ENCODE data around the gene ARID4A. TPM values are rescaled to one million over a fixed set of nuclear protein-coding genes. Genes with fewer than 3 reads are reported as not detected.

Gene ARID4A
- polyA plus RNA-seq, 2 donors: 4.2 to 7.1 TPM

DNA sequence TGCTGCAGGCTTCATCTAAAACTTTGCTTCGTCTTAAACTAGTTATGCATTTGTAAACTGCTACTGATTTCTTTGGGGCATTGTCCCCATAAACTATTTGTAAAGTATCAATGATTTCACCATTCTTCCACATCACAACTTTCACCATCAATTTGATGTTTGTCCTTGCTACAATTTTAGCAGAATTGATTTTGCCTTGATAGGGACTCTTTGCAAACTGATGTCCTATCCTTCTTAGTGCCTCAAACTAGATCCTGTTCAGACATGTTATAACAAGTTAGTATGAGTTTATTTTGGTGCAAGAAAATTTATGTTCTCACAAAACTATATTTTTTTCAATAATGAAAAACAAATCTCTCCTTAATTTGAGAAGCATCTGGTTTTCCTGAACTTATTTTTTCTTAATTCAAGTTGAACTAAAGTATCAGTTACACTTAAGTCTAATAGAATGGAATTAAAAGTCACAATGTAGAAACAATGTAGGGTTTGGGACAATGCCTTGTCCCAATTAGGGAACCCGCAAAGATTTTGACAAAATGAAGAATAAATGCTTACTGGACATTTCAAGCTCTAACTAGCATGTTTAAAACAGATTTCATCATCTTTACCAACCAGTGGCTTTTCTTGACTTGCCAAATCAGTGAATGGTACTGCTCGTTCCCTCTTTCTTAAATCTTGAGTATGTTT is 10.1 kb upstream of the ARID4A start:
- 71 to 76% methylated on average over 3 of the region's 3 CpGs for WGBS, 2 donors
- Histone ChIP-seq H3K4me1 (ENCODE audit: control insufficient read depth in 2 of 2, insufficient read depth in 2 of 2, low read length in 1 of 2) (no peaks in the 10 kb centered on the region), H3K27ac (ENCODE audit: low read depth in 2 of 2, low read length in 1 of 2) (no peak overlapping the region), H3K27me3 (ENCODE audit: control insufficient read depth in 1 of 2, insufficient read depth in 2 of 2, low read length in 2 of 2) (no peaks in the 10 kb centered on the region), H3K9me3 (ENCODE audit: control insufficient read depth in 2 of 2, insufficient read depth in 1 of 2, low read depth in 1 of 2, low read length in 1 of 2) (no peaks in the 10 kb centered on the region), H3K36me3 (ENCODE audit: control insufficient read depth in 2 of 2, insufficient read depth in 2 of 2, low read length in 1 of 2) (peaks cover 2 to 10% of the 10 kb centered on the region in 2 donors), H3K4me3 (ENCODE audit: low read depth in 1 of 2, low read length in 2 of 2) (no peak overlapping the region)

DNA sequence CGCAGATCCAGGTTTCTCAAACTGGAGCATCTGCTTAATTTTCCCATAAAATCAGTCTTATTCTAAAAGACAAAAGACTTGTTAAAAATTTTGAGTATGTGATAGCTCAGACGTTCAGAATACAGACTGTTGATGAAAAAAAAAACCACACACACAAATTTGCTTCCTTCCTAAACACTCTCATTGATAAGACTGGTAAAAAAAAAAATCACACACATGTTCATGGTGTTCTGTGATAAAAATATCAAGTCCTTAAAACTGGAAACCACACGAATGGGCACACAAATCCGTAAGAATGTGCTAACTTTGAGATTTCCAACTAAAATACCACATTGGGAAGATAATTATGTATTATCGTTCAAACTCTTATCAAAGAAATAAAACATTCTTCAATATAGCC is 6.7 kb upstream of the ARID4A start:
- Histone ChIP-seq H3K4me3 (ENCODE audit: low read depth in 1 of 2, low read length in 2 of 2) (no peak overlapping the region), H3K9me3 (ENCODE audit: control insufficient read depth in 2 of 2, insufficient read depth in 1 of 2, low read depth in 1 of 2, low read length in 1 of 2) (no peaks in the 10 kb centered on the region), H3K27me3 (ENCODE audit: control insufficient read depth in 1 of 2, insufficient read depth in 2 of 2, low read length in 2 of 2) (no peaks in the 10 kb centered on the region), H3K4me1 (ENCODE audit: control insufficient read depth in 2 of 2, insufficient read depth in 2 of 2, low read length in 1 of 2) (peaks cover 0 to 3% of the 10 kb centered on the region in 2 donors), H3K36me3 (ENCODE audit: control insufficient read depth in 2 of 2, insufficient read depth in 2 of 2, low read length in 1 of 2) (peaks cover 5 to 10% of the 10 kb centered on the region in 2 donors), H3K27ac (ENCODE audit: low read depth in 2 of 2, low read length in 1 of 2) (no peak overlapping the region)
- WGBS, 2 donors: 69 to 72% methylated on average over 5 of the region's 5 CpGs

DNA sequence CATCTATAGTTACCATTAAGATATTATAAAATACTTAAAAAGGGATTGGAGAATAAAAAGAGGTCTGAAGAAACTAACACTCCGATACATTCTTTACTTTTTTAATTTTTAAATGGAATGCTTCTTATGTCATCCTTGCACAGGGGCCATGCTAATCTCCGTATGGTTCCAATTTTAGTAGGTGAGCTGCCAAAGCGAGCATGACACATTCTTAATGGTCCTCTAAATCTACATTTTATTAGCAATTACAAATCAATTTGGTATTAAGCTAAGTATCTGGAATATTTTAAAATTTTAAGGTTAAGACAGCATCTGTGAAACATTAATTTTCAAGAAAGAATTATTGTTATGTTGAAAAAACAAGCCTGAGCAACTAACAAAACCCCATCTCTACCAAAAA is 6.2 kb upstream of the ARID4A start:
- Histone ChIP-seq H3K27me3 (ENCODE audit: control insufficient read depth in 1 of 2, insufficient read depth in 2 of 2, low read length in 2 of 2) (no peaks in the 10 kb centered on the region), H3K36me3 (ENCODE audit: control insufficient read depth in 2 of 2, insufficient read depth in 2 of 2, low read length in 1 of 2) (peaks cover 5 to 10% of the 10 kb centered on the region in 2 donors), H3K4me3 (ENCODE audit: low read depth in 1 of 2, low read length in 2 of 2) (no peak overlapping the region), H3K27ac (ENCODE audit: low read depth in 2 of 2, low read length in 1 of 2) (no peak overlapping the region), H3K4me1 (ENCODE audit: control insufficient read depth in 2 of 2, insufficient read depth in 2 of 2, low read length in 1 of 2) (peaks cover 0 to 3% of the 10 kb centered on the region in 2 donors), H3K9me3 (ENCODE audit: control insufficient read depth in 2 of 2, insufficient read depth in 1 of 2, low read depth in 1 of 2, low read length in 1 of 2) (no peaks in the 10 kb centered on the region)
- 80 to 84% methylated on average over 3 of the region's 3 CpGs for WGBS, 2 donors

DNA sequence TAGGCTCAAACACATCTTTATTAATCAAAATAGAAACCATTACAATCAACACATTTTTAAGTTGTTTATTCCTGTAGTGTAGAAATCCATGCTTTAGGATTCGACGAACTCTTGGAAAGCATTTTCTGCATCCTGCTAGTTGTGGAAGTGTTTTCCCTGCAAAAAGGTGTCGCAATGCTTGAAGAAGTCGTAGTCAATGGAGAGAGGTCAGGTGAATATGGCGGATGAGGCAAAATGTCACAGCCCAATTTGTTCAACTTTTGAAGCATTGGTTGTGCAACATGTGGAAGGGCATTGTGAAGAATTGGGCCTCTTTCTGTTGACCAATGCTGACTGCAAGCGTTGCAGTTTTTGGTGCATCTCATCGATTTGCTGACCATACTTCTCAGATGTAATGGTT is 4.2 kb upstream of the ARID4A start:
- Histone ChIP-seq H3K4me3 (ENCODE audit: low read depth in 1 of 2, low read length in 2 of 2) (no peak overlapping the region), H3K9me3 (ENCODE audit: control insufficient read depth in 2 of 2, insufficient read depth in 1 of 2, low read depth in 1 of 2, low read length in 1 of 2) (no peaks in the 10 kb centered on the region), H3K4me1 (ENCODE audit: control insufficient read depth in 2 of 2, insufficient read depth in 2 of 2, low read length in 1 of 2) (peaks cover 0 to 3% of the 10 kb centered on the region in 2 donors), H3K27ac (ENCODE audit: low read depth in 2 of 2, low read length in 1 of 2) (no peak overlapping the region), H3K27me3 (ENCODE audit: control insufficient read depth in 1 of 2, insufficient read depth in 2 of 2, low read length in 2 of 2) (no peaks in the 10 kb centered on the region), H3K36me3 (ENCODE audit: control insufficient read depth in 2 of 2, insufficient read depth in 2 of 2, low read length in 1 of 2) (peaks cover 5 to 8% of the 10 kb centered on the region in 2 donors)
- 96 to 98% methylated on average over 7 of the region's 7 CpGs for WGBS, 2 donors

DNA sequence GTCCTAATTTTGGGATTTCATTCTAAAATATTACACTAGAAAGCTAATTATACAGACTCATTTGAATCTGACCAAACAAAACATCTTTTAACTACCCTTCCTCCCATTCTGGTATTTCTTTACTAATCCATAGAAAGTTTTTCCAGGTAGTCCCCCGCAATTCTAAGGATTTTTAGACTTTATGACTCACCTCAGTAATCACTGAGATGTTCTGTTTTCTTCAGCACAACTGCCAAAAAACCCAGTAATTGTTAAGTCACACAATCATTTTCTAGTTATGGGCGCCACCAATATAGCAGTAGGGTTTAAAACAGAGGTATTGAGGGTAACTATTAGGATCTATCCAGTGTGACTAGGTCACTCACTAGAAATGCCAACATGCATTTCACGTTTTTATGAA is 1.6 kb upstream of the ARID4A start:
- 2% methylated on average over 3 of the region's 3 CpGs for WGBS, 2 donors
- Histone ChIP-seq H3K4me1 (ENCODE audit: control insufficient read depth in 2 of 2, insufficient read depth in 2 of 2, low read length in 1 of 2) (peaks cover 0 to 3% of the 10 kb centered on the region in 2 donors), H3K27ac (ENCODE audit: low read depth in 2 of 2, low read length in 1 of 2) (no peak overlapping the region), H3K36me3 (ENCODE audit: control insufficient read depth in 2 of 2, insufficient read depth in 2 of 2, low read length in 1 of 2) (peaks cover 3 to 5% of the 10 kb centered on the region in 2 donors), H3K9me3 (ENCODE audit: control insufficient read depth in 2 of 2, insufficient read depth in 1 of 2, low read depth in 1 of 2, low read length in 1 of 2) (no peaks in the 10 kb centered on the region), H3K27me3 (ENCODE audit: control insufficient read depth in 1 of 2, insufficient read depth in 2 of 2, low read length in 2 of 2) (no peaks in the 10 kb centered on the region), H3K4me3 (ENCODE audit: low read depth in 1 of 2, low read length in 2 of 2) (peak overlapping the region in 1 of 2 donors; percentile 91)

DNA sequence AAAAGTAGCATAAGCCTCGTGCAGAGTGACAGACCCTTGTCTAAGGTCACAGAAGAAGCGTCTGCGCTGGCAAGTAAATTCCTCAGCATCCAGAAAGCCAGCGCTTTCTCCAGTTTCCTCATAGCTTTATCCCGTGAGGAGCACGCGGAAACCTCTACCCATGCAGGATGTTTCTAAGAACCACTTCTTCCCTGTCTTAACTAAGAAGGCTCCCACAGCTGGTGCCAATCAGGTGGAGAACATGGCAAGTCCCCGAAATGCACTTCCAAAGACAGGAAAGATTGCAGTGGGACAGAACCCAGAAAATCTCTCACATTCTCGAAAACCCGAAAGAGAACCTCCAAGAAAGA is 968 bp upstream of the ARID4A start:
- peaks cover 0 to 3% of the 10 kb centered on the region in 2 donors for H3K4me1 ChIP-seq (ENCODE audit: control insufficient read depth in 2 of 2, insufficient read depth in 2 of 2, low read length in 1 of 2)
- H3K27me3 ChIP-seq (ENCODE audit: control insufficient read depth in 1 of 2, insufficient read depth in 2 of 2, low read length in 2 of 2): no peaks in the 10 kb centered on the region
- peak overlapping the region; percentile 96 to 100 for H3K27ac ChIP-seq (ENCODE audit: low read depth in 2 of 2, low read length in 1 of 2)
- peak overlapping the region; percentile 58 to 91 for H3K4me3 ChIP-seq (ENCODE audit: low read depth in 1 of 2, low read length in 2 of 2)
- WGBS, 2 donors: 0 to 1% methylated on average over 10 of the region's 10 CpGs
- H3K36me3 ChIP-seq (ENCODE audit: control insufficient read depth in 2 of 2, insufficient read depth in 2 of 2, low read length in 1 of 2): peaks cover 3 to 5% of the 10 kb centered on the region in 2 donors
- no peaks in the 10 kb centered on the region for H3K9me3 ChIP-seq (ENCODE audit: control insufficient read depth in 2 of 2, insufficient read depth in 1 of 2, low read depth in 1 of 2, low read length in 1 of 2)

DNA sequence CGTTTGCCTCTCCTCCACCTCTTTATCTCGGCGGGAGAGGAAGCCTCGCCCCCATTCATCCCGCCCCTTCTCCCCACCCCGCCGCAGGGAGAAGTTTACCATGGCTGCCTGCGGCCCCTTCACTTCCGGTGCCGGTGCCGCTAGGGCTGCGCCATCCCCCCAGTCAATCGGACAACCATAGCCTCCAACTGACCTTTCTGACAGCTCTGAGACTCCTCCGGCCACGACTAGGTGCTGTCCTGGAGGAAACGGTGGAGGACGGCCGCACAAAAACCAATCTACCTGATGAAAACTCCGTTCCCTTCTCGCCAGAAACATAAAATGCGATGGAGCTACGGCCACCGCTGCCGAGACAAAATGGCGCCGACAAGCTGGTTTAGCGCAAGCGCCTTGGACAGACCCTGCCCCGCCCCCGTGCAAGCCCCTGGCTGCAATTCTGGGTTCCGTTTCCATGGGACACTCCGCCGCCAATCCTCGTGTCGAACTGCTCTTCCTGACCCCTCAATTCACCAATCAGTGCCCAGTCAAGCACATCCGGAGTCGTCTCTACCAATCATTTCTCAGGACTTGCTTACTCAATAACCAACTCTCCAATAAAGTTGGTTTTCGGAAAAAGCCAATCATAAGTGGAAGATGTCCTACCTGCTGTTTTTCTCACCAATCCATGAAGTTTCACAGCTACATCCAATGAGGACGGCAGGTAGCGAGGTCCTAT is 436 bp upstream of the ARID4A start:
- Histone ChIP-seq H3K4me1 (ENCODE audit: control insufficient read depth in 2 of 2, insufficient read depth in 2 of 2, low read length in 1 of 2) (peaks cover 0 to 3% of the 10 kb centered on the region in 2 donors), H3K9me3 (ENCODE audit: control insufficient read depth in 2 of 2, insufficient read depth in 1 of 2, low read depth in 1 of 2, low read length in 1 of 2) (no peaks in the 10 kb centered on the region), H3K27ac (ENCODE audit: low read depth in 2 of 2, low read length in 1 of 2) (peak overlapping the region; percentile 98 to 100), H3K36me3 (ENCODE audit: control insufficient read depth in 2 of 2, insufficient read depth in 2 of 2, low read length in 1 of 2) (peaks cover 3 to 5% of the 10 kb centered on the region in 2 donors), H3K27me3 (ENCODE audit: control insufficient read depth in 1 of 2, insufficient read depth in 2 of 2, low read length in 2 of 2) (no peaks in the 10 kb centered on the region), H3K4me3 (ENCODE audit: low read depth in 1 of 2, low read length in 2 of 2) (peak overlapping the region; percentile 86 to 91)
- WGBS, 2 donors: 0 to 1% methylated on average over 40 of the region's 40 CpGs

DNA sequence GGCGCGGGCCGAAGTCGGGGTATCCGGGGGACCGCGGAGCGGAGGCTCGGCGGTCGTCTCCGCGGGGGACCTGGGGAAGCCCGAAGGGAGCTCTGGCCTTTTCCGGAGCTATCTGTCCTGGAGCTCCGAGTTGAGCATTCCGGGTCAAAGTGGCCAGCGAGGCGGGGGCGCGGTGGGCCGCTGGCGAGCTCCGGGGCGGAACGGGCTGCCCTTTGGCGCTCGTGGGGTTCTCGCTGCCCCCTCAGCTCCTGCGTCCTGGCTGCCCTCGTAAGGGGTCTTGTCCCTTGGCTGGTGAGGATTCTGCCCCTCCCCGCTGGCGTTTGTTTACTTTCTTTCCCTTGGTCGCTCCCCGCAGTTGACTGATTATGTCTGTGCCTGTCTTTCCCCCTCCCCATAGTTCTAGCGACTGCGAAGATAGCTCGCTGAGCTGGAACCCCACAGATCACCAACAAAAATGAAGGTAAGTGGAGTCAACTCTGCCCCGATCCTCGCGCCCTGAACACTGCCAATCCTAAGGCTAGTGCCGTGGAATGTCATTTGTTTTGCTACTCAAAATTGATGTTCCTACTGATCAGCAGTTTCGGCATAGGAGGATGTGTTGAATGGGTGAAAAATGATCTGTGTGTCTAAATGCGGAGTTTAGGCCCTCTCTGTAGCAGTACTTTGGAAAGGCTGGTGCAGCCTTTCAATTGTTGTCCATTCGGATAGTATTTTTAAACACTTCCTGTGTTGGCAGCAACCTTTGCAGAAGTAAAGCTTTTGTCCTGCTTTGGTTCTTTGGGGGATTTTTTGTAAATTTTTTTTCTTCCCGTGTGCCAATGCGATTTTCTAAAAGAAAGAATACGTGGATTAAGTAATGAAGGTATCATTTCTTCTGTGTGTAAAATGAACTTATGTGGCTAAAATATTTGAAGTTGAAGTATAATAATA is 1.3 kb downstream of the ARID4A start:
- peaks cover 2% of the 10 kb centered on the region in 2 donors for H3K36me3 ChIP-seq (ENCODE audit: control insufficient read depth in 2 of 2, insufficient read depth in 2 of 2, low read length in 1 of 2)
- no peaks in the 10 kb centered on the region for H3K9me3 ChIP-seq (ENCODE audit: control insufficient read depth in 2 of 2, insufficient read depth in 1 of 2, low read depth in 1 of 2, low read length in 1 of 2)
- no peaks in the 10 kb centered on the region for H3K27me3 ChIP-seq (ENCODE audit: control insufficient read depth in 1 of 2, insufficient read depth in 2 of 2, low read length in 2 of 2)
- 2 to 3% methylated on average over 37 to 48 of the region's 48 CpGs for WGBS, 2 donors
- no peaks in the 10 kb centered on the region for H3K4me1 ChIP-seq (ENCODE audit: control insufficient read depth in 2 of 2, insufficient read depth in 2 of 2, low read length in 1 of 2)
- H3K4me3 ChIP-seq (ENCODE audit: low read depth in 1 of 2, low read length in 2 of 2): peak overlapping the region; percentile 86 to 91
- H3K27ac ChIP-seq (ENCODE audit: low read depth in 2 of 2, low read length in 1 of 2): peak overlapping the region; percentile 98

DNA sequence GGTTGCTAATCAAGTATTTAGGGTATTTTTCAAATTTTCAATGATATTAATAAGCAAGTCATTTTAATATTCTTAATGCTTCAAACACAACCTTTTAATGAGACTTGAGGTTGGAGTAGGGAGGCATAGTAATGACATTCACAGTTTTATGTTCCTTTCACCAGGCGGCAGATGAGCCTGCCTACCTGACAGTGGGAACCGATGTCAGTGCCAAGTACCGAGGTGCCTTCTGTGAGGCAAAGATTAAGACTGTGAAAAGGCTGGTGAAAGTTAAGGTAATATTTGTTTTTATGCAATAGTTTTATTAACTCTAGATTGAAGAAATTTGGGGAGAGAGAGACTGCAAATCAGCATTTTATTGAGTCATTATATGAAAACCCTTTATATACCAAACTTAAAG is 3.1 kb downstream of the ARID4A start:
- no peaks in the 10 kb centered on the region for H3K27me3 ChIP-seq (ENCODE audit: control insufficient read depth in 1 of 2, insufficient read depth in 2 of 2, low read length in 2 of 2)
- H3K27ac ChIP-seq (ENCODE audit: low read depth in 2 of 2, low read length in 1 of 2): no peak overlapping the region
- H3K9me3 ChIP-seq (ENCODE audit: control insufficient read depth in 2 of 2, insufficient read depth in 1 of 2, low read depth in 1 of 2, low read length in 1 of 2): no peaks in the 10 kb centered on the region
- no peak overlapping the region for H3K4me3 ChIP-seq (ENCODE audit: low read depth in 1 of 2, low read length in 2 of 2)
- H3K36me3 ChIP-seq (ENCODE audit: control insufficient read depth in 2 of 2, insufficient read depth in 2 of 2, low read length in 1 of 2): peaks cover 2% of the 10 kb centered on the region in 2 donors
- 90 to 91% methylated on average over 3 of the region's 3 CpGs for WGBS, 2 donors
- no peaks in the 10 kb centered on the region for H3K4me1 ChIP-seq (ENCODE audit: control insufficient read depth in 2 of 2, insufficient read depth in 2 of 2, low read length in 1 of 2)

All from esophagus (tissue), 2 donors.